Activated CD4-positive, alpha-beta T cell treated with anti-CD3 and anti-CD28 coated beads, Interleukin-2, Interleukin-4, amounts not matched to agents 100 ng/mL and 50 ng/mL, durations not matched to agents 16 hours and 8 hours (primary cell): ENCODE results near the gene LRCH1.

ENCODE experiments used
- DNase-seq: peaks from one replicate; pipeline ENCODE4 v3.0.0-alpha.2; 2020; ENCODE audit warnings: low spot score

LRCH1 gene

GRCh38 chr13:46593398-46593797 is 40.4 kb downstream of the LRCH1 start:
- DNase-seq, result peak; percentile 77

DNA sequence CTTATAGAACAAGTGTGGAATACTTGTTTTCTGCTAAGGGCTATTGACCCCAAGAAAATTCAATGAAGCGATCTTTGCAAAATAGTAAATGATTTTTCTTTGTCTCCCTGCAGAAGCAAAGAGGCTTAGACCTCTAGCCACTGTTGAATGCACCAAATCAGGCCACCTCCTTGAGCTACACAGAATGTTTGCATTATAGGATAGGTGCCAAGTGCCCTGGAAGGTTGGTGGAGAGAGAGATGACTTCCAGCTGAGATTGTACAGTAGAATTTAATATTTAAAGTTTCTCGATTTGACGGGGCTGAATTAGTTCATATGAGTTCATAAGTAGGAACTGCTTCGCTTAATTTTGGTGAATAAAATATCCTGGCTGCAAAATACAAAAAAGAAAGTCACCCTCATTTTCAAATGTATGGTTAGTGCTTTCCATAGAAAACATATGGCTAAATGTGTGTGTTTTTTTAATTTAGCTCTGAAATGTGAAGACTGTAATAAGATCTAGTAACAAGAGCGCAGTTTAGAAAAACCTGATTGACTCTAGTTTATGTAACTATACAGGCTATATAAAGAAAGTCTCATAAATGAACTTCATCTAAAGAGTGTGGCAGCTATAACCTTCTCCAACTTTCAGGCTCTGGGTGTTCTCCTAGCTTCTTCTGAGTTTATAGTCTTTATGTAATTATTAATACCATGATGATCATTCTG is 41.6 kb downstream of the LRCH1 start:
- DNase-seq, result no peak

- DNase-seq, result no peak
These were observed 42.3 kb downstream of the LRCH1 start for GRCh38 chr13:46595136-46595884.

- no peak for DNase-seq
These were observed 42.9 kb downstream of the LRCH1 start for GRCh38 chr13:46595885-46596275.

- DNase-seq, result no peak
These were observed 43.5 kb downstream of the LRCH1 start for GRCh38 chr13:46596466-46596865.

DNA sequence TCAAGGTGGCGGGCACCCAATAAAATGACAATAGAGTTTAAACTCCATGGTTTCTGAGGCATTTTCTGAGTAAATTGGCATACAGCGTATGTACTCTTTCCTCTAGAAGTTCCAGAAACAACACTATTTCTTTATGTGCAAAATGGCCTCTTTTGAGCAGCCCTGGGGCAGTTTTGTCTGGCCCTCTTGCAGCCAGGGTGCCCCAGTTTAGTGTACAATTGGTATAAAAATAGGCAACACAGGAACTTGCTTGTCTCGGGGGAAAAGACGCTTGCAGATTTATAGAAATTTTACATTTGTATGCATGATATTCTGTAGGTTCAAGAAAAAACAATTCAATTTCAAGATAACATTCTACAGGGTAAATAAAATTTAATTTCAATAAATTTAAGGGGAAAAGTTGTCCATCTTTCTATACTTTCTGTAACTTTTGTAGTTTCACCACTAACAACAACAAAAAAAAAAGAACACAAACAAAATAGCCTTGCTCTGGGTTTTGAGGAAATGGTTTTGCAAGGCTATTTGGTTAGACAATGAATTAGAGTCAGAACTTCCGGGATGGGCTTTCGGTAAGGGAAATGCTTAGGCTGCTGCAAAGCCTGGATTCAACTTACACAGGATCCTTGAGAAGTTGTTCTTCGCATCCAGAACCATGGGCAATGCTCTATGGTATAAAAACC is 45.3 kb downstream of the LRCH1 start:
- peak; percentile 19 for DNase-seq

DNA sequence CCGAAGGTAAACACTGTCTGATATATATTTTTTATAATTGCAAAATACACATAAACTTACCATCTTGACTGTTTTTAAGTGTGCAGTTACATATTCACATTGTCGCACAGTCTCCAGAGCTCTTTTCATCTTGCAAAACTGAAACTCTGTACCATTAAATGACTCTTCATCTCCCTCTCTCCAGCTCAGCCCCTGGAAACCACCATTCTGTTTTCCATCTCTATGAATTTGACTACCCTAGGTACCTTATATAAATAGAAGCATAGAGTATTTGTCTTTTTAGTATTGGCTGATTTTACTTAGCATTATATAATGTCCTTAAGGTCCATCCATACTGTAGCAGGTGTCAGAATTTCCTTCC is 45.8 kb downstream of the LRCH1 start:
- DNase-seq, result peak; percentile 37

GRCh38 chr13:46600943-46601311 is 48.0 kb downstream of the LRCH1 start:
- DNase-seq, result no peak

DNA sequence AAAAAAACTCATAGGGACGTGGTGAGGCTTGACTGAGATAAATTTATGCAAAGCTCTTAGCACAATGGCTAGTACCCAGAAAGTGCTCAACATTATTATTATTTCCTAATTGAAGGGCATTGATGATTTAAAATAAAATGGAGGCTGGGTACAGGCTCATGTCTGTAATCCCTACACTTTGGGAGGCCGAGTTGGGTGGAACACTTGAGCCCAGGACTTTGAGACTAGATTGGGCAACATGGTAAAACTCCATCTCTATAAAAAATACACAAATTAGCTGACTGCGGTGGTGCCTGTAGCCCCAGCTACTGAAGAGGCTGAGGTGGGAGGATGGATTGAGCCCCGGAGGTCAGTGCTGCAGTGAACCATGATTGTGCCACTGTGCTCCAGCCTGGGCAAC is 49.6 kb downstream of the LRCH1 start:
- no peak for DNase-seq

DNA sequence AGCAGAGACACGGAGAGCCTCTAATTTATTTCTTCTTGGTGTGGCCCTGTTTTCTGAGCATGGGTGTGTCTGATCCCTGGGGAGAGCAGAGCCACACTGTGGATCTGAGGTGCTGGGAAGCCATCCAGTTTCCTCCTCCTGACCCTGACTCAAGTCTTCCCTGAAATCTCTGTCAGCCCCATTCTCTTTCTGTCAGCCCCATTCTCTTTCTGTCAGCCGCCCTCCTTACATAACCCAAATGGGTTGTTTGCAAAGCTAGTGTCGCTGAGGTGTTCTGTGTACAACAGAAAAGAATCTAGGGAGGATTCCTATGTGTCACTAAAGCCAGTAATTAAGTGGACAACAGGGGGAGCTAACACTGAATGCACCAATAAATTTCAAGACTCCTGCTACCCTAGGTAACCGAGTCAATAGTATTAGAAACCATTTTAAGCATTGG is 50.2 kb downstream of the LRCH1 start:
- no peak for DNase-seq

GRCh38 chr13:46604226-46604990 is 51.4 kb downstream of the LRCH1 start:
- DNase-seq, result no peak

DNA sequence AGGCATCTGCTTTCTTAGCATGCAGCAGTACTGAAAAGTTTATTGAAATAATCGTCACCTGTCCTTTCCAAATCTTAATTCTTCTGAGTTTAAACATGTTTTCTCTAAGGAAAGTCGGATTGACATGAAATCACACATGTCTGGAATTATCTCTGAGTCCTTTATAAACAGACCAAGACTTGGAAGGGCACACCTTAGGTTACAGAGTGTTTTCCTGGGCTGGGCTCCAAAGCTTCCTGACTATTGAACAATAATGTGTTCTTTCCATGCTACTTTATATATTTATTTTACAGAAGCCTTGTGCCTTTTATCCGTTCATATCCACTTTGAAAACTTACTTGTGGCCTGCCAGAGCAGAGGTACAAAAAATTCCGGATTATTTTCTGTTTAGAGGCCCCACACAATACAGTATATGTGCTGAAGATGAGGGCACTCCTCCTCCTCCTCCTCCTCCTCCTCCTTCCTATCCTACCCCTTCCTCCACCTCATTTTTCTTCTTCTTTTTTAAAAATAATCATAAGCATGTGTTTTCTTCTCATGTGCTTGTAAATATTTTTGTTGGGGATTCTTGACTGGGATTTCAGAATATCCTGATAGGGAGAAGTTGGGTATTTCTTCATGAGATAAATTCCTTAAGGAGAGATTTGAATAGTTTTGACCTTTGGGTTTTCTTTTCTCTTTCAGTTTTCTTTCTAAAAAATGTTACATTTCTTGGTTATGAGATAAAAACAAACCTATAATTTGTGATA is 52.3 kb downstream of the LRCH1 start:
- DNase-seq, result no peak

GRCh38 chr13:46605825-46606554 is 53.0 kb downstream of the LRCH1 start:
- DNase-seq, result no peak

GRCh38 chr13:46606970-46607369 is 54.0 kb downstream of the LRCH1 start:
- no peak for DNase-seq

- no peak for DNase-seq
These were observed 55.0 kb downstream of the LRCH1 start for GRCh38 chr13:46607768-46608564.

GRCh38 chr13:46609052-46609451 is 56.1 kb downstream of the LRCH1 start:
- no peak for DNase-seq

DNA sequence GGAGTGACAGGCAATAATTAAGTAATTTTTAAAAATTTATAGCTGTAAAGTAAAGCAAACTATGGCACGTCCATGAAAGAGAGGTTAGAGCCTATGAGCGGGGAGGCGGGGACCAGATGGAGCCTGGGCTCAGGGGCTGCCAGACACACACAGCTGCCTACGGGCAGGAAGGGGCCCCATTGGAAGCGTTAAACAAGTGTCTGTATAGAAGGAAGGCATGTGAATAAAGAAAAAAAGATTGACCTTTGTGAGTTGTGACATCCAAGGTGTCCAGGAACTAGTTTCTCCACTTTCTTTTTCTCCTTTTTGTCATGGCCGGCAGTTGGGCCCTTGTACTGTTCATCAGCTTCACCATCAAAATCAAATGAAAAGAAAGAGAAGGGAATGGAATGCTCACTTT is 56.8 kb downstream of the LRCH1 start:
- DNase-seq, result no peak

GRCh38 chr13:46612267-46612666 is 59.3 kb downstream of the LRCH1 start:
- DNase-seq, result no peak

DNA sequence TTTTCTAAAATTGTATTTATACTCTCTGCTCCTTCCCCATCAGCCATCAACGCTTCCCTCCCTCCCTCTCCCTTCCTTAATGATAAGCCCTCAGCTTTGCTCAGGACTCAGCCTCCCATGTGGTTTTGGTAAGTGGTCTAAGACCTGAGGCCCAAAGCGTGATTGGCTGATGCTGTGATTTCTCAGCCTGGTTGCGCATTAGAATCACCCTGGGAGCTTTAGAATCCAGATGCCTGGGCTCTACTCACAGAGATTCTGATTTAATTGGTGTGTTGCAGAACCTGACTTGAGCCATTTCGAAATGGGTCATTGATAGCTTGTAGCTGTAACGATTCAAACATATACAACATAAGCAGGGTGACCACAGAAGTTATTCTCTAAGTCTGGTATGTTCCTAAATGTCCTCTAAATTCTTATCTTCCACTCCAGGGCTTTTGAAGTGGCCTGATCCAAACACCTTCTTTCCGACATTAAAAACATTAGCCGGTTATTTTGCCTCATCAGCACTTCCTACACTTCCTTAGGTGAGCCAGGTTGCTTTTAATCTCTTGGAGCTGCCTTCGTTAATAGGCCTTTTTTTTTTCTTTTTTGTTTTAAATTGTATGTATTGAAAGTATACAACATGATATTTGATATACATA is 60.6 kb downstream of the LRCH1 start:
- DNase-seq, result no peak

- no peak for DNase-seq
These were observed 61.6 kb downstream of the LRCH1 start for GRCh38 chr13:46614582-46614981.
